Activated CD8-positive, alpha-beta T cell treated with anti-CD3 and anti-CD28 coated beads for 36 hours (primary cell): ENCODE results near the gene SASH1. TPM values are rescaled to one million over a fixed set of nuclear protein-coding genes. Genes with fewer than 3 reads are reported as not detected.

Experiments used
- ATAC-seq: fragments of 200-7000 bp; cut with Tn5 transposase; one replicate; pipeline ENCODE4 v1.10.0; 2021; ENCODE audit warnings: mild to moderate bottlenecking, moderate library complexity
- CTCF ChIA-PET: fragments of 350-600 bp; sonication (Branson Sonifier 250); formaldehyde crosslinking; loops from one replicate; lab custom pipeline; 2021; ENCODE audit warnings: antibody characterized with exemption; lab: Charles Lee
- POLR2A ChIA-PET: fragments of 350-600 bp; sonication (Branson Sonifier 250); formaldehyde crosslinking; loops from one replicate; lab custom pipeline; 2021; ENCODE audit warnings: antibody characterized with exemption; lab: Charles Lee
- DNase-seq: peaks from one replicate; pipeline ENCODE4 v3.0.0-alpha.2; 2020
- H3K27ac Mint-ChIP-seq: one replicate; pipeline ENCODE4 v1.8.0; 2021; ENCODE audit warnings: mild to moderate bottlenecking, mixed read lengths
- H3K27me3 Mint-ChIP-seq: one replicate; pipeline ENCODE4 v1.8.0; 2021; ENCODE audit warnings: mixed read lengths
- H3K36me3 Mint-ChIP-seq: one replicate; pipeline ENCODE4 v1.8.0; 2021; ENCODE audit warnings: low read depth, mixed read lengths
- H3K4me1 Mint-ChIP-seq: one replicate; pipeline ENCODE4 v1.8.0; 2021; ENCODE audit warnings: low read depth, mixed read lengths
- H3K4me3 Mint-ChIP-seq: one replicate; pipeline ENCODE4 v1.8.0; 2021; ENCODE audit warnings: mild to moderate bottlenecking, moderate library complexity, mixed read lengths
- H3K9me3 Mint-ChIP-seq: one replicate; pipeline ENCODE4 v1.8.0; 2021; ENCODE audit warnings: mixed read lengths
- intact Hi-C: fragments of 100-400 bp; cut with micrococcal nuclease; formaldehyde crosslinking; loops from one replicate; pipeline ENCODE4 v1.10.0; 2022
- total RNA-seq, 2 experiments: library from RNA; stranded (reverse); gene quantifications; one replicate each; pipeline ENCODE4 v1.2.3, GENCODE V29; 2021
- TF ChIP-seq, protein P1 (sequence below): fragments of 200-600 bp; IDR thresholded peaks from one replicate; pipeline ENCODE4 v1.8.0; 2022; ENCODE audit warnings: antibody characterized with exemption, mild to moderate bottlenecking

The SASH1 gene
- total RNA-seq, 2 experiments from 2014 or later: 0.04 to 0.05 TPM

- ATAC-seq: no peak
- ChIA-PET CTCF (no interaction called here), POLR2A (no interaction called here)
- no peaks in the 10 kb centered on the region for H3K9me3 Mint-ChIP-seq
- no peaks in the 10 kb centered on the region for H3K27me3 Mint-ChIP-seq
- no peak overlapping the region for H3K4me3 Mint-ChIP-seq
- no peak for DNase-seq
- intact Hi-C loops: no loop called here
- peaks cover 14% of the 10 kb centered on the region for H3K4me1 Mint-ChIP-seq
- no peaks in the 10 kb centered on the region for H3K36me3 Mint-ChIP-seq
- no peak overlapping the region for H3K27ac Mint-ChIP-seq
- TF ChIP-seq, protein P1, sequence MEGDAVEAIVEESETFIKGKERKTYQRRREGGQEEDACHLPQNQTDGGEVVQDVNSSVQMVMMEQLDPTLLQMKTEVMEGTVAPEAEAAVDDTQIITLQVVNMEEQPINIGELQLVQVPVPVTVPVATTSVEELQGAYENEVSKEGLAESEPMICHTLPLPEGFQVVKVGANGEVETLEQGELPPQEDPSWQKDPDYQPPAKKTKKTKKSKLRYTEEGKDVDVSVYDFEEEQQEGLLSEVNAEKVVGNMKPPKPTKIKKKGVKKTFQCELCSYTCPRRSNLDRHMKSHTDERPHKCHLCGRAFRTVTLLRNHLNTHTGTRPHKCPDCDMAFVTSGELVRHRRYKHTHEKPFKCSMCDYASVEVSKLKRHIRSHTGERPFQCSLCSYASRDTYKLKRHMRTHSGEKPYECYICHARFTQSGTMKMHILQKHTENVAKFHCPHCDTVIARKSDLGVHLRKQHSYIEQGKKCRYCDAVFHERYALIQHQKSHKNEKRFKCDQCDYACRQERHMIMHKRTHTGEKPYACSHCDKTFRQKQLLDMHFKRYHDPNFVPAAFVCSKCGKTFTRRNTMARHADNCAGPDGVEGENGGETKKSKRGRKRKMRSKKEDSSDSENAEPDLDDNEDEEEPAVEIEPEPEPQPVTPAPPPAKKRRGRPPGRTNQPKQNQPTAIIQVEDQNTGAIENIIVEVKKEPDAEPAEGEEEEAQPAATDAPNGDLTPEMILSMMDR: no peak
Observed at GRCh38 chr6:148521158-148521557, 178.5 kb downstream of the SASH1 start.

DNA sequence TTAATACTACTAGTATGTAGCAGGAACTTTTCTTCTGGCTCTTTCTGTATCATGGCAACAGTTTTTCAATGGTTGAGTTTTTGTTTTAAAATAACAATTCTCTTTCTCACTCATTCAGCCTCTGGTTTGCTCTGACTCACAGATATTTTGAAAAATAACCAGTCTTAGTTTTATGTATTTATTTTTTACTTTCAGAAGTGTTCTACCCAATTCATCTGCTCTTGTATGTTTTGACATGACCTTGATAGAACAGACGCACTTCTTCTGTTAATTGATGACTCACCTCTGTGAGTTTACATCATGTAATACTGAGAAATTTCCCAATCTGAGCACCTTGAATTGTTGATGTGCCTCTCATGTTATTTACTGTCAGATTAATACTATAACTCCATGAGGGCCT is 178.9 kb downstream of the SASH1 start:
- peaks cover 14% of the 10 kb centered on the region for H3K4me1 Mint-ChIP-seq
- H3K36me3 Mint-ChIP-seq: no peaks in the 10 kb centered on the region
- ATAC-seq (peak; percentile 50), DNase-seq (no peak)
- H3K4me3 Mint-ChIP-seq: no peak overlapping the region
- H3K27me3 Mint-ChIP-seq: no peaks in the 10 kb centered on the region
- ChIA-PET CTCF (no interaction called here), POLR2A (no interaction called here)
- H3K9me3 Mint-ChIP-seq: no peaks in the 10 kb centered on the region
- H3K27ac Mint-ChIP-seq: no peak overlapping the region
- TF ChIP-seq, protein P1: no peak
- intact Hi-C loops: no loop called here

DNA sequence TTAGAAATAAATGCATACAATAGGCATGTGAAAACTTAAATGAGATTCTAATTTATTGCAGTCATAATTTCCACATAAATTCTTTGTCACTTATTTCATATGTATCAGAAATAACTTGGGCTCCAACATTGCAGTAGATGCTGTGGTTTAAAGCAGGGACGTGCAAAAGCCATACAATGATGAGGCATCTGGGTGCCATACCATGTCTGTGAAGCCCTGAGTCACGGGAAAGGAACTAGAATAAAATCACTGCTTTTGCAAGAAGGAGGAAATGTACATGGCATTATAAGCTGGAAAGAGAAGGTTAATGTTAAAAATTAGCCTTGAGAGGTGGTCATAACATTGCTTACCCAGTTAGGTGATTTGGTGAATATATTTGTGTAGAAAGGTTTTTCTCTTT is 180.4 kb downstream of the SASH1 start:
- TF ChIP-seq, protein P1: no peak
- intact Hi-C loops: no loop called here

DNA sequence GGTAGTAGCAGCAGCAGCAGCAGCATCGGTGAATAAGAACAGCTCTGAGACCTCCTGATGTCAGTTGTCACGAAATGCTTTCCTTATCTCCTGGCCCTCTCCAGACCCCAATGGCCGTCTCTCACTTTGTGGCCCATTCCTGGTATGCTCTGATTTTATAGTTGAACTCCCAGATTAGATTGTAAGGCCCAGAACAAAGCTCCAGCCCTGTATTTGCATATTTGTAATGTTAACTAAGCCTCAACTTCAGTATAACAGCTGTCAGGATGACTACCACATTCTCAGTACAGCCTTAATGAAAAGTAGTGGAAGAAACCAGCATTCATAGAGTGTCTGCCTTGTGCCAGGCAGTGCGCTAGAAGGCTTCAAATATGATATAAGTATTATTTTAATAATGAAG is 180.9 kb downstream of the SASH1 start:
- Mint-ChIP-seq H3K36me3 (no peaks in the 10 kb centered on the region), H3K27me3 (no peaks in the 10 kb centered on the region), H3K4me1 (peaks cover 14% of the 10 kb centered on the region), H3K27ac (no peak overlapping the region), H3K9me3 (no peaks in the 10 kb centered on the region), H3K4me3 (no peak overlapping the region)
- ChIA-PET CTCF (no interaction called here), POLR2A (no interaction called here)
- intact Hi-C loops: no loop called here
- TF ChIP-seq, protein P1: no peak
- no peak for ATAC-seq
- no peak for DNase-seq

More for the DNA sequence above, 180.4 kb downstream of the SASH1 start:
- Mint-ChIP-seq H3K4me1 (peaks cover 14% of the 10 kb centered on the region), H3K4me3 (no peak overlapping the region), H3K27ac (no peak overlapping the region), H3K36me3 (no peaks in the 10 kb centered on the region), H3K9me3 (no peaks in the 10 kb centered on the region), H3K27me3 (no peaks in the 10 kb centered on the region)
- no peak for DNase-seq
- POLR2A ChIA-PET: no interaction called here
- CTCF ChIA-PET: no interaction called here
- ATAC-seq: peak; percentile 38

- Mint-ChIP-seq H3K9me3 (no peaks in the 10 kb centered on the region), H3K4me3 (peak overlapping the region; percentile 6), H3K4me1 (peaks cover 14% of the 10 kb centered on the region), H3K36me3 (no peaks in the 10 kb centered on the region), H3K27me3 (no peaks in the 10 kb centered on the region), H3K27ac (peak overlapping the region; percentile 66)
- CTCF ChIA-PET: no interaction called here
- DNase-seq (no peak), ATAC-seq (peak; percentile 28)
- intact Hi-C loops: no loop called here
- POLR2A ChIA-PET: interaction anchor here (1.0 kb wide), 1 partner anchor 14 kb away, joined by 3 read pairs; no protein-coding TSS in a partner anchor
- TF ChIP-seq, protein P1: no peak
Observed at GRCh38 chr6:148524471-148524882, 181.8 kb downstream of the SASH1 start.
